K562 (cell line): ENCODE measurements around the gene CEBPE. TPM values are rescaled to one million over a fixed set of nuclear protein-coding genes. Genes with fewer than 3 reads are reported as not detected.
A peak's percentile ranks its signal among the peaks of the same experiment; 100 is the strongest.
"Not testable (repeated sequence)": the region's sequence is repeated elsewhere in the genome, so short reads cannot be mapped to it uniquely, and the experiment has no call there.

Experiments
- ATAC-seq: fragments of 200-7000 bp; cut with Tn5 transposase; 3 replicates; pipeline ENCODE4 v1.9.1; 2020; ENCODE audit warnings: moderate library complexity
- BruUV-seq: library from RNA; stranded (reverse); fragments of 400-500 nt; replicated peaks from 2 replicates; lab custom pipeline; 2021; lab: Mats Ljungman, UMichigan
- CTCF ChIA-PET: fragments of 300-600 bp; formaldehyde crosslinking; extraction: SDS; loops from one replicate; lab custom pipeline; 2021; ENCODE audit warnings: low intra/inter-chr PET ratio; lab: Yijun Ruan, JAX
- POLR2A ChIA-PET: fragments of 300-600, 350-650 bp; sonication (Branson Sonifier 250); formaldehyde crosslinking; extraction: SDS; loops from one replicate; lab custom pipeline; 2021; ENCODE audit warnings: antibody characterized with exemption, inconsistent platforms; lab: Yijun Ruan, JAX
- DNase-seq, 4 experiments: peaks; one replicate each; pipeline versions ENCODE4 v3.0.0 to v3.0.0-alpha.2; 2011 to 2018; ENCODE audit warnings: low spot score in 3 of 4, mixed read lengths in 3 of 4; ENCODE audit errors: extremely low read depth in 1 of 4
- FAIRE-seq: peaks from 2 replicates; lab custom pipeline; 2011; peaks lifted over from hg19 to GRCh38; lab: Jason Lieb, UNC
- H2AFZ ChIP-seq: 2 replicates; pipeline ENCODE4 v1.6.0; 2011; ENCODE audit warnings: low read depth, low read length, control low read depth, inconsistent platforms
- H3K27ac ChIP-seq: fragments of 200-600 bp; 3 replicates; pipeline ENCODE4 v1.8.0; 2011; ENCODE audit warnings: low read depth, mild to moderate bottlenecking, control low read depth, inconsistent platforms, low read length, moderate library complexity, mixed read lengths; ENCODE audit errors: extremely low read depth
- H3K27me3 ChIP-seq, 2 experiments: fragments of 300-600 bp in 1 of 2; 2 replicates in 1 of 2; 3 replicates in 1 of 2; pipeline versions ENCODE4 v1.6.0 to v1.8.0; 2011; ENCODE audit warnings: inconsistent platforms in 2 of 2, low read length in 2 of 2, mild to moderate bottlenecking in 1 of 2, mixed read lengths in 1 of 2, moderate library complexity in 1 of 2; ENCODE audit not compliant: control insufficient read depth in 2 of 2, insufficient read depth in 2 of 2
- H3K36me3 ChIP-seq: fragments of 300-600 bp; 3 replicates; pipeline ENCODE4 v1.8.0; 2011; ENCODE audit warnings: mild to moderate bottlenecking, low read length, inconsistent platforms; ENCODE audit not compliant: control insufficient read depth, insufficient read depth
- H3K4me1 ChIP-seq, 2 experiments: fragments of 200-600 bp in 1 of 2; replicated peaks in 1 of 2; 2 replicates in 1 of 2; 3 replicates in 1 of 2; pipeline versions ENCODE4 v1.5.1 to v1.8.0; 2011; ENCODE audit warnings: inconsistent platforms in 2 of 2, low read length in 2 of 2, mild to moderate bottlenecking in 1 of 2, mixed read lengths in 1 of 2, moderate library complexity in 1 of 2; ENCODE audit not compliant: control insufficient read depth in 2 of 2, insufficient read depth in 2 of 2
- H3K4me2 ChIP-seq: 2 replicates; pipeline ENCODE4 v1.6.1; 2011; ENCODE audit warnings: low read length, control low read depth, inconsistent platforms, mixed read lengths; ENCODE audit not compliant: insufficient read depth
- H3K4me3 ChIP-seq: fragments of 200-600 bp; sonication (generic), shearing (Covaris generic); 2 replicates; pipeline ENCODE4 v1.5.1; 2016; ENCODE audit warnings: control low read depth, inconsistent platforms
- H3K79me2 ChIP-seq: fragments of 200-600 bp; 3 replicates; pipeline ENCODE4 v1.8.0; 2011; ENCODE audit warnings: low read length, inconsistent platforms; ENCODE audit not compliant: control insufficient read depth, insufficient read depth
- H3K9ac ChIP-seq, 2 experiments: 2 replicates each; pipeline versions ENCODE4 v1.6.0 to v1.6.1; 2011; ENCODE audit warnings: low read depth in 2 of 2, low read length in 2 of 2, control low read depth in 1 of 2, inconsistent platforms in 1 of 2, mild to moderate bottlenecking in 1 of 2, mixed read lengths in 1 of 2; ENCODE audit not compliant: insufficient read depth in 1 of 2
- H3K9me1 ChIP-seq: one replicate; pipeline ENCODE4 v1.6.0; 2011; ENCODE audit warnings: inconsistent platforms, mild to moderate bottlenecking, low read length, moderate library complexity; ENCODE audit not compliant: control insufficient read depth, insufficient read depth
- H3K9me3 ChIP-seq: replicated peaks from 2 replicates; pipeline ENCODE4 v1.5.1; 2011; ENCODE audit warnings: low read depth, low read length, inconsistent platforms; ENCODE audit not compliant: control insufficient read depth, insufficient read depth
- H4K20me1 ChIP-seq: replicated peaks from 2 replicates; pipeline ENCODE4 v1.6.1; 2011; ENCODE audit warnings: low read length, inconsistent platforms, mixed read lengths; ENCODE audit not compliant: control insufficient read depth, insufficient read depth
- SMAD4 ChIP-seq: fragments of 250-450 bp; sonication (Bioruptor Pico); conservative IDR thresholded peaks from 2 replicates; pipeline ENCODE4 v1.8.0; 2021; ENCODE audit warnings: inconsistent platforms, mild to moderate bottlenecking, moderate library complexity
- ZBTB33 ChIP-seq: sonication (generic); formaldehyde crosslinking; IDR thresholded peaks from 2 replicates; pipeline ENCODE4 v1.8.1; 2023; ENCODE audit warnings: mild to moderate bottlenecking, missing genetic modification reagents
- WGBS: fragments of 100-300 bp; shearing (Covaris generic); methylation state at CpG from one replicate; pipeline ENCODE4 v1.1.6; 2016; ENCODE audit warnings: low coverage, mixed read lengths; ENCODE audit not compliant: insufficient coverage; ENCODE audit errors: missing lambda C conversion rate; 5-methylcytosine and 5-hydroxymethylcytosine counted together
- in situ Hi-C: fragments of 300-500 bp; cut with MboI; formaldehyde crosslinking; loops from 4 replicates; pipeline ENCODE4 v1.15.0; 2018; ENCODE audit warnings: inconsistent platforms, mixed read lengths
- intact Hi-C: fragments of 100-400 bp; cut with micrococcal nuclease; formaldehyde crosslinking; loops from 2 replicates; pipeline ENCODE4 v1.14.2; 2022
- polyA plus RNA-seq, 8 experiments: library from polyadenylated mRNA; depleted of rRNA in 4 of 8; stranded (reverse) in 5 of 8; unstranded in 3 of 8; fragments of >200 nt; fragmentation: Nextera tagmentation in 2 of 8; fragmentation: Illumina TruSeq in 1 of 8; extraction: Ambion mirVana in 2 of 8; extraction: Trizol in 1 of 8; gene quantifications; 2 replicates each; pipeline versions ENCODE4 v1.2.1 to v1.2.3, GENCODE V29; 2011 to 2014; ENCODE audit warnings: inconsistent platforms in 1 of 8, missing spikeins in 1 of 8
- total RNA-seq, 7 experiments: library from RNA; depleted of rRNA in 6 of 7; stranded (reverse); fragments of >200 nt in 6 of 7; fragmentation: Illumina TruSeq in 2 of 7; extraction: Trizol in 2 of 7; gene quantifications; 2 replicates each; pipeline versions ENCODE4 v1.2.1 to v1.2.3, GENCODE V29; 2011 to 2021; ENCODE audit warnings: low replicate concordance in 1 of 7

Gene CEBPE
- total and polyA plus RNA-seq, 9 of the 15 experiments (the other 6 are each of a cell fraction or from before 2014, with no cell fraction given), result 0.09 to 0.15 (median 0.13) TPM; not detected in 6

- H3K79me2 ChIP-seq, ATAC-seq, H3K9me1 ChIP-seq, H3K4me3 ChIP-seq, FAIRE-seq, H3K27me3 ChIP-seq, BruUV-seq, H3K9ac ChIP-seq, H4K20me1 ChIP-seq, DNase-seq, H3K27ac ChIP-seq, H3K36me3 ChIP-seq, H3K9me3 ChIP-seq, H2AFZ ChIP-seq, H3K4me2 ChIP-seq: not testable (repeated sequence)
- ChIA-PET POLR2A (interaction anchor here (1.0 to 3.5 kb wide), 4 partner anchors 13 to 49 kb away, joined by 3 to 12 read pairs (median 4); partner anchors contain the start of genes ACIN1 and C14orf119), CTCF (interaction anchor here (1.9 to 5.6 kb wide), 3 partner anchors 31 to 122 kb away, joined by 8 to 109 read pairs (median 25); no protein-coding TSS in a partner anchor)
- 67% methylated on average over 9 of the region's 24 CpGs for WGBS
- intact Hi-C loops, result loop anchor here (5.0 kb wide), 2 partner anchors 121 to 136 kb away; no protein-coding TSS in a partner anchor
- H3K4me1 ChIP-seq, result peaks cover 12 to 24% of the 10 kb centered on the region in 2 experiments; a peak in 4 of 5 replicates
- in situ Hi-C loops, result loop anchor here (5.0 kb wide), 1 partner anchor 41 kb away; no protein-coding TSS in a partner anchor
- TF ChIP-seq ZBTB33 (CRISPR knock-in tag) (peak; percentile 85), SMAD4 (CRISPR knock-in tag) (peak; percentile 67)
Measured at GRCh38 chr14:23108169-23108568, 10.9 kb downstream of the CEBPE start.
